HG02970 (cell line): ENCODE measurements around the gene NFIB.

Experiments
- ATAC-seq: cut with Tn5 transposase; IDR thresholded peaks from one replicate; pipeline ENCODE4 v1.9.1; 2021; ENCODE audit warnings: mild to moderate bottlenecking, moderate library complexity, moderate number of reproducible peaks; ENCODE audit not compliant: unreplicated experiment, low FRiP score

The NFIB gene

DNA sequence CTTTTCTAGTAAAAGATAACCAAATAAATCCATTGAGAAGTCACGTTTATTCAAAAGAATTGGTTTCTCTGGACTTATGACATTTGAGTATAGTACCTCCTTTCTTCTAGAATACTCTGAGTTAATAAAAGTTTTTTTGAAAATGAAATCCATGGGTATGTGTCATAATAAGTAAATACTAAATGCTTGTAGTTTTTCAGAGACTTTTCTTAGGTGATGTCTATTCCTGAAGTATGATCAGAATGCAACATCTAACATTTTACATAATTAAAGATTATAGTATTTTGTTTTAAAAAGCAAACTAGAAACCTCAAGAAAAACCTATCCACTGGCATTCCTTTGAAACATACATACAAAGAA, 63.2 kb downstream of the NFIB start:
- no peak for ATAC-seq

- no peak for ATAC-seq
These were observed 64.4 kb downstream of the NFIB start for GRCh38 chr9:14249527-14249926.

DNA sequence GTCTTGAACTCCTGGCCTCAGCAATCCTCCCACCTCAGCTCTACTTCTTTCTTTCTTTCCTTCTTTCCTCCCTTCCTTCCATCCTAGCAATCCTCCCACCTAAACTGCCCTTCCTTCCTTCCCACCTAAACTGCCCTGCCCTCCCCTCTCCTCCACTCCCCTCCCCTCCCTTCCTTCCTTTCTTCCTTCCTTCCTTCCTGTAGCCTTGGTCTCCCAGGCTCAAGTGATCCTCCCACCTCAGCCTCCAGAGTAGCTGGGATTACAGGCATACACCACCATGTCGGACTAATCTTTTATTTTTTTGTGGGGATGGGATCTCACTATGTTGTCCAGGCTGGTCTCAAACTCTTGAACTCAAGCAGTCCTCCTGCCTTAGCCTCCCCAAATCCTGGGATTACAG, 65.8 kb downstream of the NFIB start:
- no peak for ATAC-seq

- ATAC-seq: no peak
These were observed 66.4 kb downstream of the NFIB start for GRCh38 chr9:14247577-14247976.

DNA sequence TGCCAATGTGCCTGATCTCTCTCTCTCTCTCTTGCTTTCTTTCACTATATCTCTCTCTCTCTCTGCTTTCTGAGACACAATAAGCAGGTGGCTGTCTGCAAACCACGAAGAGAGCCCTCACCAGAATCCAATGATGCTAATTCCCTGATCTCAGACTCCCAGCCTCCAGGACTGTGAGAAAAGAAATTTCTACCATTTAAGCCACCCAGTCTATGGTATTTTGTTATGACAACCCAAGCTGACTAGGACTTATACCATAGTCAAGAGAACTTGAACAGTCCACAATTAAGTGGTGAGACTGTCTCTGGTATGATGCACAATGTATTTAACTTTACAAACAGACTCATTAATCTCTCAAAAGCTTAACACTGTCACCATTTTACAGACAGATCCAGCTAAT, 67.0 kb downstream of the NFIB start:
- ATAC-seq: no peak

- ATAC-seq: no peak
These were observed 67.9 kb downstream of the NFIB start for GRCh38 chr9:14245901-14246525.

- ATAC-seq: no peak
These were observed 70.4 kb downstream of the NFIB start for GRCh38 chr9:14243514-14244042.

DNA sequence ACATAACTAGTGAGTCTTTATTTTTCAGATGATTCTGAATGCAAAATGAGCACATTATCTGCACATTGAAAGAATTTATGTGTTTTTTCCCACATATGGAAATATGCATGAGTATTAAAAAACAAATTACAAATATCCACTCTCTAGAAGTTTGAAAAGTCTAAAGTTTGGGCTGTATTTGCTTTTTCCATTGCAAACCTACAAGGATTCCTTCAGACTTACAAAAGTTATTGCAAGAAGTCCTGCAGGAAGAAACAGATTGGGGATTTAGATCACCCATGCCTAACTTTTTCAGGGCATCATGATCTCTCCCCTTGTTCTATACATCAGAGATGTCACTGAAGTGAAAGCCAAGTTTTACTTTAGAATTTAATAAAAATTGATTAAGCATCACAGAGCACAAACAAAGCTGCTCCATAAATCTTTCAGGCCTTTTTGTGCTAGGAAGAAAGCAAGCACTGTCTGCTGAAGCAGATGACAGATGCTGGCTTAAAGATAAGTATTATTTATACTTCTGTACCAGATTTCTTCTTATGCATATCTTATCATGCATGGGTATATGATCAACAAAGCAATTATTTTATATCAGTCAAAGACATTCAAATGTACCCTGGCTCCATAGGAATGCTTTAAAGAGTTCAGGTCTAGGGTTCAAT, 71.7 kb downstream of the NFIB start:
- no peak for ATAC-seq

- no peak for ATAC-seq
These were observed 73.4 kb downstream of the NFIB start for GRCh38 chr9:14240537-14240936.

GRCh38 chr9:14238518-14238917, 75.4 kb downstream of the NFIB start:
- no peak for ATAC-seq

DNA sequence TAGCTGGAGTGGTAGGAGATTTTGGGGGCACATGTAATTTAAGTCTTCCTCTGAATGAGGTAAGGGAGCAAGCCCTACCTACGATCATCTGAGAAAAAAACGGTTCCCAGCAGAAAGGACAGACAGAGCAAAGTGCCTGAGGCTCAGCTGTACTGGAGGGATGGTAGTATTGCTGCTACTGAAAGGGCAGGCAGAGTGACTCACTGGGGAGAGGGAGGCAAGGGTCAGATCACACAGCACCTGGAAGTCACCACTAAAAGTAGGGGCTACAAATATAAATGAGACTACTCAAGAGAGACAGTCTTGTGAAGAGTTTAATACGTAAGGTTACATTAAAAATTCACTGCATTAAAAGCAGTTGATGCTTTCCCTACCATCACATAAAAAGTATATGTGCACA, 75.9 kb downstream of the NFIB start:
- no peak for ATAC-seq

DNA sequence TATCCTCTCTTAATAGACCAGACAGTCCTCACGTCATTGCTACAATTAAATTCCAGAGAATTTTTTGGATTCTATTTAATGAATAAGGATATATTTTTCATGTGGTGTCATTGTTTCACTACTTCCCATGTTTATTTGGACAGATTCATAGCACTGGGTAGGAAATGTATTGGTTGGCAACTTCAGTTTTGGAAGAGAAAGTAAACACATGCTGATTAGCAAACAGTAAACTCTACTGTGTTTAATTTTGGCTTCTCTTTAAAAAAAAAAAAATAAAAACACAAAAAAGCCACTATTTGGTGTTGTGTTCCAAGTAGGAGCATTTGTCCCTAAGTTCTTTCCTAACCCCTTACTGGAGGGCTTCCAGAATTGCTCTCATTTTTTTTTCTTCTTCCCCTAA, 77.3 kb downstream of the NFIB start:
- no peak for ATAC-seq

DNA sequence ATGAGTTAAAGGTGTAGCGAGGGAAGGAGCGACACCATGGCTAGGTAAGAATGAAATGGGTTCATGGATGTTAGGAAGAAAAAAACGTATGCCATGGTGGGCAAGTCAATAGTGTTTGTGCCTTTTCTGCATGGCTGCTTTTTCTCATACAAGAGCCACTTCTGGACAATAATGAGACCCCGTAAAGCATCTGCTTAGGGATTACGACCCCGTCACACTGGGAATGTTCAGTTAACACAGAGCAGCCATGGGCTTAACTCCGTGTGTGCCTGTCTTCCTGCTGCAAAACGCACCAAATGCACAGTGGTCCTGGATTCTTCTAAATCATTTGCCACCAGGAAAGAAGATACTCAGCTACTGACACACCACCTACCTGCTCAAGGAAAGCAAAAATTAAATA, 81.8 kb downstream of the NFIB start:
- no peak for ATAC-seq

DNA sequence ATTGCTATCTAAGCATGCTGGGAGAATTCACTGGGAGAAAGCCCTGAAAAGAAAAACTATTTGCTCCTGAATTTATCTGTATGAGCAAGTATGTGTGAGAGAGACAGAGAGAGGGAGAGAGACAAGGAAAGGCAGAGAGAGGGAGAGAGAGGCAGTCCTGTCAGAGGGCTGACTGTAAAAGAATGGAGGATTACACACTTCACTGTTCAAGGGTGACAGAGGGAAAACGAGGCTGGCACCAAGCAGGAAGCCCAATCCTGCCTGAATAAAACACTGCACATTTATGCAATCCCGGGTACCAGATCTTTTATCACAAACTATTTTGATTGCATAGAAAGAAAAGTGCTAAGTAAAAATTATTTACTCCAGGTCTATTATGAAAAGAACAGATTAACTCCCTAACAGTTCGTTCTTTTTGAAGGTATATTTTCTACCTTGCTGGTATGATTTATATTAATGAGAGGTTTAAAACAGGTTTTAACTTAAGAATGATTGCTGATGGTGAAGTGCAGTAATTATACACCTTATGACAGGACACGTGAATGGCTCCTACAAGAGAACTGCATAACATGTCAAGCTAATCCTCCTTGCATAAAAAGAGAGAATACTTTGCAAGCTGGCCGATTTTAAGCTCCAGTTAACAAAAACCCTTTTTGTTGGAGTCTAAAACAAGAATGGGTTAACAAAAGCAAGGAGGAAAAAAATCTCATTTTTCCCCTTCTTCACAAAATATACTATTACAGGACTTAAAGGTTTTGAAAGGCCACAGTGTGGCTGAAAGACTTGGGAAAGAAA, 82.5 kb downstream of the NFIB start:
- ATAC-seq: no peak

- ATAC-seq: no peak
These were observed 85.3 kb downstream of the NFIB start for GRCh38 chr9:14228602-14229001.

- no peak for ATAC-seq
These were observed 86.9 kb downstream of the NFIB start for GRCh38 chr9:14226855-14227532.

DNA sequence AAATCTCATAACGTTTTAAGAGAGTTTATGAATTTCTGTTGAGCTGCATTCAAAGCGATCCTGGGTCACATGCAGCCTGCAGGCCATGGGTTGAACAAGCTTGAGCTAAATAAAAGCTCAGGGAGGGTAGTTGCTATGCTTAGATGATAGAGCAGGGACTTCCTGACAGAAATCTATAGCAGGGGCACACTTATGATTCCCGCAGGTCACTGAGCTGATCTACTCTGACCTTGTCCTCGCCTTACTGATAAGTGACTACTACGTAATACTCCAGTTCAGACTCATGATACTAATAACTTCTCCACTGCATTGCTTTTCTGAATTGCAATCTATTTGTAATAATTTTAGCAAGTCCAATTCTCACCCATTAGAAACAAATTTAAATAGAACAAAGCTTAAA, 90.9 kb downstream of the NFIB start:
- no peak for ATAC-seq

- no peak for ATAC-seq
These were observed 91.6 kb downstream of the NFIB start for GRCh38 chr9:14222149-14222835.

DNA sequence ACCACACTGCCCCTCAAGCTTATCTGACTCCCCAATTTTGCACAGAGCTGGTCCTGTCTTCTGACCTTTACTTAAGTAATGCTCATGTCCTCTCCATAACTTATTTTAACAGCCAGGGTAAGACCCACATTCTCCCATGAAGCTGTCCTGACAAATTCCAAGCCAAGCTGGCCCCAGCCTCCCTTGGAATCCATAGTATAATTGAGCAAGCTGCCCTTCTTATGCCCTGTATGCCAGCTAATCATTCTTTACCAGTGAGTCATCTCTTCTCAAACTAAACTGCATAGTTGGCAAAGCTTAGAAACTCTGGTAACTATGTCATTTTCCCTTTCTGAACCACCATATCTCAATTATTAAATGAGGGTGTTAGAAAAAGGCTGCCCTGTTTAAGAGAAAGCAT, 92.4 kb downstream of the NFIB start:
- no peak for ATAC-seq

- no peak for ATAC-seq
These were observed 92.8 kb downstream of the NFIB start for GRCh38 chr9:14221119-14221518.
